ENCODE data around the gene CCDC93.

CCDC93 gene

DNA sequence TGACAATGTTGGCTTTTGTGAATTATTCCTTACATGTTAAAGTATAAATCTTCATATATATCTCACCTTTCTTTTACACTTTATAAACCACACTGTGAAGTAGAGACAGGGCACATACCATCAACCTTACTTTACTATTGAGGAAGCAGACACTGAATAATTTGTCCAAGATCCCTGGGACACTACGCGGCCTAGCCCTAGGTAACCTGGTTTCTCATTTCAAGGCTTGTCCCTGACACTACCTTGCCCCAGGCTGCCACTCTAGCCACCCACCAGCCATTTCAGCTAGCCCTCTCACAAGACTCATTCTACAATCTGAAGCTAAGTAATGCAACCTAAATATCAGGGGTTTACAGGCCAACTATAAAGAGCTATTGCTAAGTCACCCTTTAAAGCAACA lies 26.7 kb downstream of the CCDC93 start:
- no peak for DNase-seq (ENCODE audit: low read depth)

DNA sequence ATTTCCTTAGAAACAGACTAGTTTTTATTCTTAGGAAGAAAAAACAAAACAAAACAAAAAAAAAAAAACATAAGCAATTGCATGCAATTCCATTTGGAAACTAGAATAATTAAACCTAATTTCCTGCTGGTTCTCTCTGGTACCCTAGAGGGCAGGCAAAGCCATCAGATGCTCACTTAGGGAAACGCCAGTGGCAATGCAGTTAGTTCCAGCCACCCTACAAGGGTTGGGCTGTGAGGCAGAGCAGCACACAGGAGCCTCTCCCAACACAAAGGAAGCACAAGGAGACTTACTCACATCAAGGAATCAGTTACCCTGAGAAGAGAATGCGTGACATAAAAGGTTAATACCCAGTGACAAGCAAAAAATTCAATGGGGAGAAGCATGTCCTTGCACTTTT lies 28.8 kb downstream of the CCDC93 start:
- DNase-seq (ENCODE audit: low read depth), result no peak

DNA sequence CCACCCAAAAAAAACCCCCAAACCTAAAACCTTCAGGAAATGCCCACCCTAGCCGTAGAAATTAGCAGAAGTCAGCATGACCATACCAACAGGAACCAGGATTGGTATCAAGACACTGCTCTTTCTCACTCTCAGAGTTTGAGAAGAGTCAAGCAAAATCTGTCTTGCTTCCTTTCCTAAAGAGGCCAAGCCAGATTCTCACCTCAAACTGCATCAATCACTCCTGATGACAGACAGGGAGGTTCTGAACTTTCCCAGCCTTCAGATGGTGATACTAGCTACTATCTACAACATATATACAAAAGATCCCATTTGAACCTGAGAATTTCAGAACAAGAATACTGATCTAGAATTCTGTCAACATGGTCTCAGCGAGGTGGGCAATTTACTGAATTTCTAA lies 29.7 kb downstream of the CCDC93 start:
- DNase-seq (ENCODE audit: low read depth), result no peak

DNA sequence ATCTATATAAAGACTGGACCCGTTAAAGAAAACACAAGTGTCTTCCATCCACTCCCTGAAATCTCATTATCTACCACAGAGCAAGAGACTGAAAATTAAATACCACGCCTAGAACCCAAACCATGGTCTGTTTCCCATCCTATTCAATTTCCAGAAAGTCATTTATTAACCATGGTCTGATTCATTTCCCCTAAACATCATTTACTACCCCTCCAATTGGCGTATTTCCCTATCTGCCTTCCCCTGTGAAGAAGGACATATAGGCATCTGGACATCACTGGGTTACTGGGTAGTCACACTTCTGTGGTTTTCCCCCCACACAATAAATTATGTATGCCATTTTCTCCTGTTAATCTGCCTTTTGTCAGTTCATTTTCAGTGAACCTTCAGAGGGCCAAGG lies 30.8 kb downstream of the CCDC93 start:
- DNase-seq (ENCODE audit: low read depth), result no peak

DNA sequence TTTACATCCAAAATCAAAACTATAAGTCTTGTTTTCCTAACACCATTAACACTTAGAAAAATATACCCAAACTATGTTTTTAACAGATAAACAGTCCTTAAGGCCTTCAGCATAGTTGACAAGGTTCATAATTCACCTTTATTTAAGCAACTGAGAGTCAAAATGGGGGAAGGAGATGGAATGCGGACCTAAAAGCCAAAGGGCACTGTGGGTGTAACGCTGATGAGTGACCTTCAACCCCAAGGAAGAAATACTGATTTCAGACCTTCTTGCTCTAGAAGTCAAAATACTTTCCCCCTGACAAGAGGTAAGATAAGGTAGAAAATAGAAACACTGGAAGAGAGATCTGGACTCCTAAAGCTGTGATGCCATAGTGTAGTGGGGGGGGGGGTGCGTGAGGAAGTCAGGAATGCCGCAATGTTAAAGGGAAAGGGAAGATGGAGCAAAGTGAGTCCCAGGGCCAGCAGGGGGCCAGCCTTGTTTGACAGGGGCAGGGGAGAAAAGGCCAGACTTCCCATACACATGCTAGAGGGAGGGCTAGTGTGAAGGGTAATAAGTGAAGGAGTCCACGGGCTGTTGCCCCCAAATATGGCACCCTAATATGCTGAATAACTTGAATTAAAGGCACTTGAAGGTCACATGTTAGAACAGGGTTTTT lies 31.4 kb downstream of the CCDC93 start:
- DNase-seq (ENCODE audit: low read depth), result no peak

DNA sequence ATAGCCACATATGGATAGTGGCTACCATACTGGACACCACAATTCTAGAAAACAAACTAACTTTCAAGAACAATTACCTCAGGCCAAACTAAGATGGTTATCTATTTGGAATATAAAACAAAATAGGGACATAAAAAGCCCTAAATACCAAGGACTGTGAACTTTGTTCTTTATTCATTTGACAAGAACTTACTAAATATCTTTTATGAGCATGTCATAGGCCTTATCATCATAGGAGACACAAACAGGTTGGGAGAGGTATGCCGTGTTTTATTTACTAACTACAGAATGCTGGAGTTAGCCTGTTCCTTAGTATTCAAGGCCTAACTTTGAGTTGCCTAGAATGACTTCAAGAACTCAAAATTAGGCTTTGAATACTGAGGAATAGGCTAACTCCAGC lies 32.1 kb downstream of the CCDC93 start:
- DNase-seq (ENCODE audit: low read depth), result no peak

DNA sequence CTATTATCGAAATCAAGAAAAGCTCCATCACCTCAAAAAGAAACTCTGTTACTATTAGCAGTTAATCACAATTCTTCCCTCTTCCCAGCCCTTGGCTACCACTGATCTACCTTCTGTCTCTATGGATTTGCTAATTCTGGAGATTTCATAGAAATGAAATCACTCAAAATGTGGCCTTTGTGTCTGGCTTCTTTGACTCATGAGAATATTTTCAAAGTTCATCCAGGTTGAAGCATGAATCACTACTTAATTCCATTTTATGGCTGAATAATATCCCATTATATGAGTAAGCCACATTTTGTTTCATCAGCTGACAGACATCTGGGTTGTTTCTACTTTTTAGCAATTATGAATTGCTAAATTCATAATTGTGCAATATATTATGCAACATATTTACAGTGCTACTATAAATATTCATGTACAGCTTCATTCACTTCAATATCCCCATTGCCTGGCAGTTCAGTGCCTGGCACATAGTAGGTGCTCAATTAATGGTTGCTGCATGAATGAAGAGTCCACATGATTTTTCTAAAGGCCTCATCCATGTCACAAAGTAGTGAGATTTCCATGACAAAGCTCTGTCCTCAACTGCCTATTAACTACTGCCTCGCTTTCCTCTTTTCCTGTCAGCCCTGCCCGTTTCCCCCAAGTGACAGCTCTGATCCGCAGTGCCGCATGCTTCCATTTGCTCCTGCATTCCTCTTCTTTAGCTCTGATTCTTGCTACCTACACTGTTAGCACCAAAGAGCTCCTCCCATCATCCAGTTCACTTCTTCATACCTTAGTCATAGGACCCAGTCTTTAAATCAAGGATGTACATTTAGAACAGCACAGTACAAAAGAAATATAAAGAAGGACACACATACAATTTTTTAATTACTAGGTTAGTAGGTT lies 32.8 kb downstream of the CCDC93 start:
- no peak for DNase-seq (ENCODE audit: low read depth)

DNA sequence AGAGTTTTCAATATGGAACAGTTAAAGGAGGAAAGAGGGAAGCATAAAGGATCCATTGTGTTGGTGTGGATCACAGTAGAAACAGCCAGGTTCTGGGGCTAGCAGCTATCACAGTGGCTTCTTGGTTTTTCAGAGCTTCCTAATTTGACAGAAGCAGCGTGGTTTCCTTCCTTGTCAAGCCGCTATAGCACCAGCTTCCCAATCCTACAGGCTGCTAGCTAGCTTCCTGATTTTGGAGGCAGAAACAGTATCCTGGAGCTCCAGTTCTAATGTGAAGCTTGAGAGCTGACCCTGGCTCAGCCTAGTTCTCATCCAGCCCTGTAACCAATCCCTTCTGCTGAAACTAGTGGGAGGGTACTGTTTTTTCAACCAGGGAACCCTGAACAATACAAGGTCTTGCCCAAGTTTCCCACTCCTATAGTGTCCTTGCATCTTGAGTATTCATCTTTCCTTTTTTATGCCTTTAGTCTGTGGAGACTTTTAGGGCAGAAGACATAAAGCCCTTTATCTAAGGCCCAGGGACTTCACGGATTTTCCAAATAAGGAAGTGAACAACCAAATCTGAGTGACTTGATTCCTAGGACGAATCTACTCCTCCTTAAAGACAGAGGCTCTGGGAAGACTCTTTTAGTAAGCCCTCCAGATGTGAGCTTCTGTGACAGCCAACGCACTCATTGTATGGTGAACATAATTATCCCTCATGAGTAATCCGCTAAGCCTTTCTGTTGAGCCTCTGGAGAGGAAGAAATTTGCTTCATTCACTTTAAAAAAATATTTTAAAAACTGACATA lies 33.8 kb downstream of the CCDC93 start:
- DNase-seq (ENCODE audit: low read depth), result no peak

DNA sequence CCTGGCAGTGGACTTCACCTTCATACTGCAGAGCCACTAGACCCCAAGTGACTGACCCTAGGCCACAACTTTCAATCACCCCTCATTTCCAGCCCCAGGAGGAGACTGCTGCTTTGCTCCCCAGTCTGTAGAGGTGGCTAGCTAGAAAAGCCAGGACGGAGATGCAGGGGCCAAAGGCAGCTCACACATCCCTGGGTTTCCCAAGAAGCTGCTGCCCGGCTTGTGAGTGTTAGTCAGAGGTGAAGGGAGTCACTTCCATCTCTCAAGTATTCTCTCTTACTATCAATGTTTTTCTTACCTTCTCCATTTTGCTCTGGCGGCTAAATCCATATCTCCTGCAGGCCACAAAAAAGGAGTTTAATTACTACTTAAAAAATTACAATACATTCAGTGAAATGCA lies 36.2 kb downstream of the CCDC93 start:
- no peak for DNase-seq (ENCODE audit: low read depth)

DNA sequence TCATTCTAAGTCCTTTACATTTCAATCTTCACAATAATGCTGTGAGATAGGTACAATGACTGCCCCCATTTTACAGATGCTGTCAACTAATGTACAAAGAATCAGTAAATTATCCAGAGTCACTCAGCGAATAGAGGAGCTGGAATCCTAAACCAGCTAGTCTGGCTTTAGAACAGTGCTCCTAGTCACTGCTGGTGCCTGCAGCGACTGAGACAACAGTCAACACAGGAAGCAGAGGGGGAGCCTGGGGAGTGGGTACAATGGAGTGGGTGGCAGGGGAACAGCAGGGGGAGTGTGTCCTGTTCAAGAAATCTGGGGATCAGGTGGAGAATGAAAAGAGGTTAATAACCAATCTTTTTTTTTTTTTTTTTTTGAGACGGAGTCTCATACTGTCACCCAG lies 37.3 kb downstream of the CCDC93 start:
- no peak for DNase-seq (ENCODE audit: low read depth)

DNA sequence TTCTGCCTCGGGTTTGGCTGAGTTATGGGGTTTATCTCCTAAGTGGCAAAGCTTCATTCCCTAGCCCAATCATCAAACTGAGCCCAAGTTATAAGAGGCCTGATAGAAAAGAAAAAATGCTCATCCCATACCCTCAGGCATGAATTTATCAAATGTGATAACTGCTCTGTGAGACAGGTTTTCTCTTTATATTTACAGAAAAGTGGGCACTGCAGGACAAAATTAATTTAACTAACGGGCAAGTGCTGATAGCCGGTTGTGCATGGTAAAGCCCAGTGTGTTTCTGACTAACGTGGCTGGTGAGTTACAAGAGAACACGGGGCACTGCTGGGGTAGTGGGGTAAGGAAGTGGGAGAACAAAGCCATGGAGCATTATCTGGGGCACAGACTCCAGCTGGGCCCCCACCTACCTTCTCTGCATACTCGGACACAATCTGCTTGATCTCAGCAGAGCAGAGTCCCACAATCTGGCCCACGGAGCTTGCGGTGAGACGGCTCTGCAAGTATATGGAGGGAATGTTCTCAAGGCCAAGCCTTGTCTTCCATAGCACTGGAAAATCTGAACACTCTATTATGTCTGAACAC lies 40.3 kb downstream of the CCDC93 start:
- DNase-seq (ENCODE audit: low read depth), result no peak

DNA sequence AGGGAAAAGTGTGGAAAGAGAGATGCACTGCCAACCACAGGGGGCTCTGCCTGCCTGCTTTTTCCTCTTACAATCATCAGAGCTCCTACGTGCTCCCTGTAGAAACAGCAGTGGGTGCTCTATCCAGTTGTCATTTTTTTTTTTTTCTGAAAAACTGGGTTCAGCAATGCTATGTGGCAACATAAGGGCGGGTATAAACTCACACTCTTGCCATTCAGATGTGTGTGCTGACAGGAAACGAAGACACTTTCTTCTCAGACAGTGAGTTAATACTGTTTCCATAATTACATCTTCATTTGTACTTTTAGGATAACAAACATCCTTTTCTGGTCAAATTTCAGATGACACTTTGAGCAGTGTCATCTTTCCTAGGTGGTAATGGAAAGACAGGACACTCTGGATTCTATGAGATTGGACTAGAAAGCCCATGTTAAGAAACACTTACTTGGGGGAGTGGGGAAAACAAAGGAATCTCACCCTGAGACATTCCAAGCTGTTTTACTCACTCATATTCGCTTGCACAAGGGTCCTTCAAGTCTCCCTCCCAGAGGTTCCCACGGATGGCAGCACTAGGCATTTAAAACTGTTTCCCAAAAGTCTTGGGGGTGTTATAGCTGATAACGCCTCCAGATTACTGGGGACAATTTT lies 41.3 kb downstream of the CCDC93 start:
- no peak for DNase-seq (ENCODE audit: low read depth)

DNA sequence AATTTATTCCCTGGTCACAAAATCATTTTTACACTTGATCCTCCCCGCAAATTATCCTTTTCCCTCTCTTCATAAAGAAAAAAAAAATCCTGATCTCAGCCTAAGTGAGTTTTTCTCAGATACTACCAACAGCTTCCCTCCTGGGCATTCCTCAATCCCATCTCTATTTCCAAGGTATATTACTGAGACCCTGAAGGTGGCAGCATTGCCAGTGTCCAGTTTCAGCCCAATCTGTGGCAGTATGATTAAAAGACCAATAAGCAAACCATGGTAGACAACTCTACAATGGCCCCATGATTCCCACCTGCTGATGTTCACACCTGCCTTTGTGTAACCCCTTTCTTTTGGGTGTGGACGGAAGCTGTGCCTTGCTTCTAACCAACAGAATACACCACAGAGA lies 45.1 kb downstream of the CCDC93 start:
- no peak for DNase-seq (ENCODE audit: low read depth)

DNA sequence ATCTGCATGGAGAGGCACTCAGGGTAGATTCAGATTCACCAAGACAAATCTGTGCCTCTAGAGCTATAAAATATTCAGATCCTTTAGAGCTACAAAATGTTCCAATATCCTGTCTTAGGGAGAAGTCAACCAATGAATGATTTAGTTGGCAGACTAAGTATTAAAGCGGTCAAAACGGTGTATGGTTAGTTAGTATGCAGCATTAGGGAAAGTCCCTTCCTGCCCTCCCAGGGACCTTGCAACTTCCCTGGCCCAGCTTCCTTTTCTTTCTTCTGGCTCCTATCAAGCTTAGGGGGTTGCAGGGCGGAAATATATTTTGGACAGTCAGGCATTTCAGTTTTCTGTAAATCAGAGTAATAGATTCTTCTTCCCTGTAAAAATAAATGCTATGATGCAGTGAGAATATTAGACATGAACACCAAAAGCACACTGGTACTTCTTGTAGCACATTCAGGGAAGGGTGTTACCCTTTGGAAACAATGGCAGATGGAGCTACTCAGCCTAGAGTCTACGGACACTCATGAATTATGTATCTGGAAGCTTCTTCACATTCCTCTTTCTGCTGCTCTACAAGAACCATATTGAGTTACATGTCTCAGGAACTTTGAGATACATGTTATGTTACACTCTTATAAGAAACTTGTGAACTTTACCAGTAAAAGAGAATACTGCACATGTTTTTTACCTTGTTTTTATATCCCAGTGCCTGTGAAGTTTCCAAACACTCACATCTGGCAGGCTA lies 45.7 kb downstream of the CCDC93 start:
- DNase-seq (ENCODE audit: low read depth), result no peak

DNA sequence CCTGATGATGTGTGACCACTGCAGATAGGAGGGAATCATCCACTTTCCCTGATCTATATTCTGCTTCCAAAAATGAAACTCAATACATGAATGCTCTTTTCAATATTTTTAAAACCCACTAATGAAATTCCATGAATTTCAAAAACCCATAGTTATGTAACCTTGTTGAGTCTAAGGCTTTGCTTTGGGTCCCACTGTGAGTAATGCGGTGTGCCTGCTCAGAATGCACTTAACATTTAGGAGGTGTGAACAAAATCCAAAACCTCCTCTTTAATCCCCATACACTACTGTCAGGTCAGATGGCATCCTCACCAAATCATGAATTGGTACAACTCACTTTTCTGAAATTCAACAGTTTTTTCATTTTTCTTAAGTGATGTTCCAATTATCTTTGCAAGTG lies 50.4 kb downstream of the CCDC93 start:
- no peak for DNase-seq (ENCODE audit: low read depth)

DNA sequence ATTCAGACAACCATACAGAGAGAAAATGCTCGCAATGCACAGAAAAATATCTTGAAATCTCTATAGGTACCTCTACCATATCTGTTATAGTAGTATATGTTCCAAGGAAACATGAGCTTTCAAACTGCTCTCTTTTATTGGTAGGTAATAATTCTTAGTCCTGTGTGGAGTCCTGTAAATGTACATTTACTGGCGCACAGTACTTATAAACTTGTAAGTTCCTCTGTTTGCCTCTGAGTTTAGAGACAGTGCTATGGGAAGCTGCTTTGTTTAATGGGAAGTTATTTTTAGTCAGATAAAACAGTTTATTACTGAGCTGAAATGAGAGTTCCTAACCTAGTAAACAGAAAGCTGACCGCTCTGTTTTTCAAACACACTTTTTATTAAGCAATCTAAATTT lies 52.7 kb downstream of the CCDC93 start:
- DNase-seq (ENCODE audit: low read depth), result no peak

DNA sequence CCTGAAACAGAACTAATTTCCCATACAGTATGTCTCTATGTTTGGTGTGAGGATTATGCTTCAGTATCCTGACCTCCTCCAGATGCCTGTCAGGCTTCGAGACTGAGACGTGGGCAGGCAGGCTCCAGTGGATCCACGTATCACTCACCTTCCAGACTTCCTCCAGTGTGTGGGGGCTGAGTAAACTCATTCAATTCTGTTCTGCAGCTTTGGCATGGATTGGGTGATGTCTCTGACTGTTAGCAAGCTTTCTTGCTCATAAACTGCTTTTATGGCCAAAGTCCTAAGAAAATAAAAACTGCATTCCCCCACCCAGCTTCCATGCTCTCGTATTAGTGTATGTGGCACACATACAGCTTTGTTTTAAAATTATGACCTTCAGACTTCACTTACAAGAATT lies 53.6 kb downstream of the CCDC93 start:
- DNase-seq (ENCODE audit: low read depth), result no peak

DNA sequence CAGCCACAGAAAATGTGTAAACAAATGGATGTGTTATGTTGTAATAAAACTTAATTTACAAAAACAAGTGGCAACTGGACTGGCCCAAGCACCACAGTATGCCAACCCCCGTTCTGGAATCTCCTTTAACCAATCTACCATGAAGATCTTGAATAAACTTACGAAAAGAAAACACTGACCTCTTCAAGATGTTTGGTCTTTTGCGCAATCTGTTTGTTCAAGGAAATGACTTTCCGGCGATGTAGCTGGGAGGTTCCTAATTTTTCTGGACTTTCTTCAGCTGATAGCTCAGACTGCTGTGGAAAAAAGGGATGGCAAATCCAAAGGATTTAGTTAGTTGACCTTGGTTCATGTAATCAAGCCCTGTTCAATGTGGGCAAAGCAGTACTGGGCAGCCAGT lies 55.7 kb downstream of the CCDC93 start:
- no peak for DNase-seq (ENCODE audit: low read depth)

DNA sequence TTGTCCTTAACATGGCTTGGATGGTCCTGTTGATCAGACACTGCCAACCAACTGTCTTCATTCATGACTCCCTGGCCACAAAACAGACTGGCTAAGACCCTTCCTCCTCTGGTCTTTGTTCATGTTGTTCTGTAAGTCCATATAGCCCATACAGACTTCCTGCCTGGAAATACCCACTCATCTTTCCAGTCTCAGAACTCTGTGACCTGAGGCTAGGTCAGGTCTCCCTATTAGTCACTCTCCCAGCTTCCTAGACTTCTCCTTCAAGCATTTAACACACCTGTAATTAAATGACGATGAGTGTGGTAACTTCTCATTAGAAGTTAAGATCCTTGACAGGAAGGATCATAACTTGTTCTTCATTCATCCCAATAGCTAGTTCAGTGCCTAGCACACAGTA lies 56.3 kb downstream of the CCDC93 start:
- no peak for DNase-seq (ENCODE audit: low read depth)

DNA sequence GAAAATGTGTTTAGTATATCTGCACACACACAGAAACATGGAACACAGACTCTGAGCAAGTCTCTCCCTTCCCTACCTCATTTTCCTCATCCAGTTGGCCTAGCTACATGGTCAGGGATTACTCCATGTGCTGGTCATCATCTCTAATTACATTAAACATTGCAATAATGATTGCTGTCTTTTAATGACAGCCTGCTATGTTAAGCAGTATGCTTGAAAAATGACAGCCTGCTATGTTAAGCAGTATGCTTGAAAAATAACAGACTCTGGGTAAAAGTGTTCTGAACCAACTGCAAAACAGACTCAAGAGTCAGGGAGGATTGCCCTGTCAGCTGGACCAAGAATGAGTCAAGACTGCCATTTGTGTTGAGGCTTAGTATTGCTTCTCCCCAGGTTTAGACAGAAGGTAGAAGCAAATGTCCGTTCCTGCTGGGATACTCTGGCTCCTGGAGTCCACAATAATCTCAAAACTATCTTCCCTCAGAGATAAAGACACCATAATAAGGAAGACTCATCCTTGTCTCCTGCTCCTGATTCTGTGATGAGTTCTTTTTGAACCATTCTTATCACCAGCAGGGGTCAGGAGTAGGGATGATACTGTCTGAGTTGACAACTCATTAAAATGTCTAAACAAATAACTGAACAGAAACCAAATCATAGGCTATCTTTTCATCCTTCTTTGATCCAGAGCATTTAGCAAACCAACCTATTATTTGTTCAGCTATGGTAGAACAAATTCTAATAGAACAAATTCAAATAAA lies 57.7 kb downstream of the CCDC93 start:
- DNase-seq (ENCODE audit: low read depth), result no peak
